ENCODE measurements around the gene KLLN.
"Not testable (repeated sequence)": the region's sequence is repeated elsewhere in the genome, so short reads cannot be mapped to it uniquely, and the experiment has no call there.

KLLN gene

DNA sequence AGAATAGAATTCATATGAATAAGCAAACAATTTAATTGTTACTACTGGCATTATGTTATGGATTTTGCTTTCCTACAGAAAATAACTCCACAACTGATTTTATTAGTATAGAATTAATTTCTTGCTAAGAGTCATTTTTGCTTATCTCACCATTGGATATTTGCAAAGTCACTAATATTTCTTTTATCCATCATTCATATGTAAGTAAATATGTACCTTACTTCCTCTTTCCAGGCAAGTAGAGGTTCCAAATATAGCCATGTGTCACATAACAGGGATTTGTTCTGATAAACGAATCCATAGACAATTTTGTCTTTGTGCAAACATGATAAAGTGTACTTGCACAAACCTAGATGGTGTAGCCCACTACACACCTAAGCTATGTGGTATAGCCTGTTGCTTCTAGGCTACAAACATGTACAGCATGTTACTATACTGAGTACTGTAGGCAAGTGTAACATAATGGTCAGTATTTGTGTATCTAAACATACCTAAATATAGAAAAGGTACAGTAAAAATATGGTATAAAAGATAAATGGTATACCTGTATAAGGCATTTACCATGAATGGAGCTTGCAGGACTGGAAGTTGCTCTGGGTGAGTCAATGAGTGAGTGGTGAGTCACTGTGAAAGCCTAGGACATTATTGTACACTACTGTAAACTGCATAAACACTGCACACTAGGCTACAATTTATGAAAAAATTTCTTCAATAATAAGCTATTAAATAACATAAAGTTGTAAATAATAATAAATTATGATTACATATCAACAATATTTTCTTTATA is 18.3 kb downstream of the KLLN start:
- H3K27ac Mint-ChIP-seq, result no peak overlapping the region
- ATAC-seq (replicated peaks) (no peak), DNase-seq (no peak)
- H3K4me1 Mint-ChIP-seq (ENCODE audit: low read depth in 2 of 2), result peaks cover 0 to 4% of the 10 kb centered on the region in 2 donors
- no peaks in the 10 kb centered on the region for H3K27me3 Mint-ChIP-seq
- no peaks in the 10 kb centered on the region for H3K9me3 Mint-ChIP-seq
- H3K36me3 Mint-ChIP-seq (ENCODE audit: insufficient read depth), result peaks cover 3% of the 10 kb centered on the region
- no peak overlapping the region for H3K4me3 Mint-ChIP-seq

DNA sequence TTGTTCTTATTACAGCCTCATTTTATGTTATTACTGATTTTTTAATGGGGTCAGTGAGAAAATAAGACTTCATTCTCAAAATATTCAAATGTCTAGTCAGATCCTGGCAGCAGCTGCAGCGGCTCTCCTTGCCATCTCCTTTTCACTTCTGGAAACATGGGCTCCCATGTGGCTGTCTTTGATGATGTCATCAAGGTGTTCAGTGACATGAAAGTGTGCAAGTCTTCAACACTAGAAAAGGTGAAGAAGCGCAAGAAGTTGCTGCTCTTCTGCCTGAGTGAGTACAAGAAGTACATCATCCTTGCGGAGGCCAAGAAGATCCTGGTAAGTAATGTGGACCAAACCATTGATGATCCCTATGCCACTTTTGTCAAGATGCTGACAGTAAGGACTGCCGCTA is 19.6 kb downstream of the KLLN start:
- ATAC-seq (replicated peaks), result no peak
- Mint-ChIP-seq H3K9me3 (no peaks in the 10 kb centered on the region), H3K4me3 (no peak overlapping the region), H3K27ac (no peak overlapping the region), H3K27me3 (no peaks in the 10 kb centered on the region), H3K4me1 (ENCODE audit: low read depth in 2 of 2) (peaks cover 0 to 4% of the 10 kb centered on the region in 2 donors), H3K36me3 (ENCODE audit: insufficient read depth) (peaks cover 3% of the 10 kb centered on the region)
- no peak for DNase-seq

DNA sequence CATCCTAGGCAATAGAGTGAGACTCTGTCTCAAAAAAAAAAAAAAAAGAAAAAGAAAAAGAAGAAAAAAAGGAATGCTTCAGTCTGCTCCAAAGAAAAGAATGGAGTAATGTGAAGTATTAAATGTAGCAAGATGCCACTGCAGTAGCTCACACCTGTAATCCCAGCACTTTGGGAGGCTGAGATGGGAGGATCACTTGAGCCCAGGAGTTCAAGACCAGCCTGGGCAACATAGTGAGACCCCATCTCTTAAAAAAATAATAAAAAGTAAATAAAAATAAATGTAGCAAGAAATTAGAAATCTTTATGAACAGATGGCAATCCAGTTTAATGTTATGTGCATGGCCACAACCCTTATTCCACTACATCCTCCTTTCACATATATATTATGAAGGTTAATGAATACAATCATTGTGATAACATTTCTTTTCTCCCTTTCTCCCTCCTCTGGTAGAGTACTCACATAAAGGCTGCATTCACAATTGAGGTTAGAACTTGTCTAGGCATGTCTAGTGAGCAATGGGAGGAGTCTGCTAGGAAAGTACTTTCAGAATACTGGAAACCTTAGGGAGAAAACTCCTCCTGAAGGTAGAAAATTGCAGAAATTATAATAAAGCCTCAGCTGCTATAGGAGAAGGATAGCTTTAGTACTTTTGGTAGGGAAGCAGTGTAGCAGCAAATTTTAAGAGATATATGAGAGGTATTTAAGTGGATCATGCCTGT is 20.4 kb downstream of the KLLN start:
- Mint-ChIP-seq H3K9me3 (no peaks in the 10 kb centered on the region), H3K4me1 (ENCODE audit: low read depth in 2 of 2) (peaks cover 0 to 4% of the 10 kb centered on the region in 2 donors), H3K27ac (no peak overlapping the region), H3K27me3 (no peaks in the 10 kb centered on the region), H3K4me3 (no peak overlapping the region), H3K36me3 (ENCODE audit: insufficient read depth) (peaks cover 3% of the 10 kb centered on the region)
- no peak for DNase-seq
- no peak for ATAC-seq (replicated peaks)

DNA sequence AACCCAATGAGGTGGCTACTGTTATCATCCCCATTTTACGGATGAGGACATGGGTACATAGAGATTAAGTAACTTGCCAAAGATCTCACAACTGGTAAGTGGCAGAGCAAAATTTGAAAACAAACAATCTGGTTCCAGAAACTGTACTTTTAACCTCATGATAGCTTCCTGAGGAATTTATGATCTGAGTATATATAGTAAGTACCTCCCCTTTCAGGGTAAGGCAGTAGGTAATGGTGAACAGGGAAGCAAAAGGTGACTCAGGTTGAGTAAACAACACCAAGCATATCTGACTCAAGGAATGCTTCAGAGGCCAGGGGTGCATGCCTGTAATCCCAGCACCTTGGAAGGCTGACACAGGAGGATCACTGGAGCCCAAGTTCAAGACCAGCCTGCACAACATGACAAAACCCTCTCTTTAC is 21.1 kb downstream of the KLLN start:
- DNase-seq (no peak), ATAC-seq (replicated peaks) (no peak)
- no peaks in the 10 kb centered on the region for H3K9me3 Mint-ChIP-seq
- H3K27me3 Mint-ChIP-seq, result no peaks in the 10 kb centered on the region
- no peak overlapping the region for H3K27ac Mint-ChIP-seq
- H3K4me1 Mint-ChIP-seq (ENCODE audit: low read depth in 2 of 2), result peaks cover 0 to 4% of the 10 kb centered on the region in 2 donors
- no peak overlapping the region for H3K4me3 Mint-ChIP-seq
- peaks cover 3% of the 10 kb centered on the region for H3K36me3 Mint-ChIP-seq (ENCODE audit: insufficient read depth)

DNA sequence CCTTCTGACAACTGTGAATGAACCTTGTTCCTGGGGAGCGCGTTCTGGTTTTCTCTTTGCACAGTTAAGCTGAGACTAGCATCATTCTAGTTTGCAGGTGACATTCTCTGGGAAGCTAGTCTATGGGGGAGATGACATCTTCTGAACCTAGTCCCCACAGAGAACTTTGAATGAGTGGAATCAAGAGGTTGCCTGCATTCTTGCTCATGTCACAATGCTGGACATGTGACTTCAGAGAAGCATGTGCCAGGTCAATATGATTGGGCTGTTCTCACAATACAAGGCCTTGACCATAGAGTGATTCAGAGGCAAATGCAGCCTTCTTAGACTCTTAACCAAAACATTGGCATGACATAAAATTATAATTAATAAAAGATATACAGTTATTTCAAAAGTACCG is 22.1 kb downstream of the KLLN start:
- Mint-ChIP-seq H3K27me3 (no peaks in the 10 kb centered on the region), H3K9me3 (no peaks in the 10 kb centered on the region), H3K27ac (no peak overlapping the region), H3K36me3 (ENCODE audit: insufficient read depth) (no peaks in the 10 kb centered on the region), H3K4me1 (ENCODE audit: low read depth in 2 of 2) (peaks cover 0 to 4% of the 10 kb centered on the region in 2 donors), H3K4me3 (no peak overlapping the region)
- ATAC-seq (replicated peaks) (no peak), DNase-seq (no peak)

DNA sequence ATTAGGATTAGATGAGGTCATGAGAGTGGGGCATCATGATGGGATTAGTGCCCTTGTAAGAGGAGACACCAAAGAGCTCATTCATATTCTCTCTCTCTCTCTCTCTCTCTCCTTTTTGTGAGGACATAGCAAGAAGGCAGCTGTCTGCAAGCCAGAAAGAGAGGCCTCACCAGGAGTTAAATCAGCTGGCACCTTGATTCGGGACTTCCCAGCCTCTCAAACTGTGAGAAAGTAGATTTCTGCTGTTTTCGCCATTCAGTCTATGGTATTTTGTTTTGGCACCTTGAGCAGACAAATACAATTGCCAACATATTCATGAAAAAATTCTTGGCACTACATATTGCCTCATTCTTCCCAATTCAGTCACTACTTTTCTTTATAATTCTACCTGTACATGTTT is 24.7 kb downstream of the KLLN start:
- Mint-ChIP-seq H3K36me3 (ENCODE audit: insufficient read depth) (no peaks in the 10 kb centered on the region), H3K4me3 (no peak overlapping the region), H3K27me3 (no peaks in the 10 kb centered on the region), H3K9me3 (no peaks in the 10 kb centered on the region), H3K4me1 (ENCODE audit: low read depth in 2 of 2) (peaks cover 0 to 4% of the 10 kb centered on the region in 2 donors), H3K27ac (no peak overlapping the region)
- no peak for DNase-seq
- ATAC-seq (replicated peaks), result no peak

DNA sequence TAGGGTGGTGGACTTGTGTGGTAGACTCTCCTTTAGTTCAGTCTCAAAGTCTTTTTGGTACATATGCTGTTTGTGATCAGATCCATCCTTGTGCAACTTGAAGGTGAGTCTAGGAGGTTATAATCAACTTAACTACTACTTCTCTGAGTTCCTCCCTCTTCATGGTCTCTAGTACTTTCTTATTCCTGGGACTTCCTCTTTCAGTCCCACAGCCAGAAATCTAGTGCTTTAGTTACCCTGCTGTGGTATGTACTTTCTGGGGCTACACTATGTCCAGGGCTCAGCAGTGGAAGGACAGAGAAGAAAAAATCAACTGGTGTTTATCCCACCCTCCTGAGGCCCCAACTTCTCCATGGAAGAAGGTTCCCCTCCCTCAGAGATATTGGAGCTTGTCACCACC is 25.9 kb downstream of the KLLN start:
- Mint-ChIP-seq H3K36me3 (ENCODE audit: insufficient read depth) (no peaks in the 10 kb centered on the region), H3K4me3 (no peak overlapping the region), H3K4me1 (ENCODE audit: low read depth in 2 of 2) (peaks cover 0 to 2% of the 10 kb centered on the region in 2 donors), H3K9me3 (no peaks in the 10 kb centered on the region), H3K27me3 (no peaks in the 10 kb centered on the region), H3K27ac (no peak overlapping the region)
- no peak for DNase-seq
- no peak for ATAC-seq (replicated peaks)

DNA sequence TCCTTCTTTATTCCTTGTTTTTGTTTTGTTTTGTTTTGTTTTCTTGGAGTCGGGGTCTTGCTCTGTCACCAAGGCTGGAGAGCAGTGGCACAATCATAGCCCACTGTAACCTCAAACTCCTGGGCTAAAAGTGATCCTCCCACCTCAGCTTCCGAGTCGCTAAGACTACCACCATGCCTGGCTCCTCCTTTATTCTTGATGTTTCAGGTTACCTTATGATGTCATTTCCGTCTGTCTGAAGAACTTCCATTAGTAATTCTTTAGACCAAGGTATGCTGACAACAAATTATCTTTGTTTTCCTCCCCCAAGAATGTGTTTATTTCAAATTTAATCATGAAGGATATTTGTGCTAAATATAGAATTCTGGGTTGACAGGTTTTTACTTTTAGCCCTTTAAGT is 27.2 kb downstream of the KLLN start:
- no peaks in the 10 kb centered on the region for H3K9me3 Mint-ChIP-seq
- H3K4me1 Mint-ChIP-seq (ENCODE audit: low read depth in 2 of 2), result peaks cover 3% of the 10 kb centered on the region in 2 donors
- H3K27ac Mint-ChIP-seq, result no peak overlapping the region
- no peak for ATAC-seq (replicated peaks)
- H3K36me3 Mint-ChIP-seq (ENCODE audit: insufficient read depth), result no peaks in the 10 kb centered on the region
- DNase-seq, result no peak
- no peaks in the 10 kb centered on the region for H3K27me3 Mint-ChIP-seq
- no peak overlapping the region for H3K4me3 Mint-ChIP-seq

DNA sequence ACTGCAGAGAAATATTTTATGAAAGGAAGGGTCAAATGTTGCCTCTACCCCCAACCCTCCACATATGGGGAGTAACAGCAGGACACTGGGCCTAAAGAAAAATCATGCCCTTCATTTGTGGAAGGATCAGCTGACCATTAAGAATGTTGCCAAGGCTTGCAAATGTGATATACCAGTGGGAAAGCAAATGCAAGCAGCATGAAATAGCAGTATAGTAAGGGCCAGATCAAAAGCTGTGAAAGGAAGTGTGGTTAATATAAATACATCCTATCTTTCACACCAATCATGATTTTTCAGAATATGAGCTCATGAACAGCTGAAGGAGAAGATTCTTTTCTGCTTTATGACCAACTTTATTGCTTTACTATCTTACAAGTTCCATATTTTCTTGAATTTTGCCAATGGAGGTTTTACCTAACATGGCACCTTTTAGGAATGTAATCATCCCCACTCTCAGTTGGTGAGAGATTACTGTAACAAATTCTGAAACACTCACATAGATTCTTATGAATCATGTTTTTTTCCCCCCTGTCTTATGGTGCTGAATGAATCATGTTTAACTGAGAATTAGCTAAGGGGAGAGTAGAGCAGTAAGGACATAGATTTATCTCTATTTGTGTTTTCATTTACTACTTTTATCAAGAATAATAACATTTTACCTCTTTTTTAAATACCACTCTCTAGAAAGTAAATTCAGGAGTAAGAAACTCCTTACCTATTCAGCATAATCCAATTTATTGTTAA is 33.2 kb downstream of the KLLN start:
- Mint-ChIP-seq H3K4me3 (no peak overlapping the region), H3K9me3 (no peaks in the 10 kb centered on the region), H3K4me1 (ENCODE audit: low read depth in 2 of 2) (peaks cover 22 to 42% of the 10 kb centered on the region in 2 donors), H3K36me3 (ENCODE audit: insufficient read depth) (no peaks in the 10 kb centered on the region), H3K27ac (no peak overlapping the region), H3K27me3 (no peaks in the 10 kb centered on the region)
- no peak for DNase-seq
- peak; percentile 79 for ATAC-seq (replicated peaks)

DNA sequence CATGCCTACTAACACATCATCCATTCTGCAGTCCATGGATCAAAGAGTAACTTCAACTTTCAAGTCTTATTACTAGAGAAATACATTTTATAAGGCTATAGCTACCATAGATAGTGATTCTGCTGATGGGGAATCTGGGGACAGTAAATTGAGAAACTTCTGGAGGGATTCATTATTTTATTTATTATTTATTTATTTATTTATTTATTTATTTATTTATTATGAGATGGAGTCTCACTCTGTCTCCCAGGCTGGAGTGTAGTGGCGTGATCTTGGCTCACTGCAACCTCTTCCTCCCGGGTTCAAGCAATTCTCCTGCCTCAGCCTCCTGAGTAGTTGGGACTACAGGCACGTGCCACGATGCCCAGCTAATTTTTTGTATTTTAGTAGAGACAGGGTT is 34.3 kb downstream of the KLLN start:
- not testable (repeated sequence) for DNase-seq; H3K36me3 Mint-ChIP-seq (ENCODE audit: insufficient read depth); H3K9me3 Mint-ChIP-seq; H3K27me3 Mint-ChIP-seq; ATAC-seq (replicated peaks); H3K27ac Mint-ChIP-seq
- H3K4me1 Mint-ChIP-seq (ENCODE audit: low read depth in 2 of 2), result peaks cover 22 to 42% of the 10 kb centered on the region in 2 donors
- H3K4me3 Mint-ChIP-seq, result peak overlapping the region in 1 of 2 donors; percentile 14

DNA sequence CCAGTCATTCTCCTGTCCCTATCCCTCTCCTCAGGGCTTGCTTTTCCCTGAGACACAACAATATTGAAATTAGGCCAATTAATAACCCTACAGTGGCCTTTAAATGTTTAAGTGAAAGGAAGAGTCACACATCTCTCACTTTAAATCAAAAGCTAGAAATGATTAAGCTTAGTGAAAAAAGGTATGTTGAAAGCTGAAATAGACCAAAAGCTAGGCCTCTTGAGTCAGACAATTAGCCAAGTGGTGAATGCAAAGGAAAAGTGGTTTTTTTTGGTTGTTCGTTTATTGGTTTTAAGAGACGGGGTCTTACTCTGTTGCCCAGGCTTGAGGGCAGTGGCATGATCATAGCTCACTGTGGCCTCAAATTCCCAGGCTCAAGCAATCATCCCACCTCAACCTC is 35.7 kb downstream of the KLLN start:
- no peak for ATAC-seq (replicated peaks)

DNA sequence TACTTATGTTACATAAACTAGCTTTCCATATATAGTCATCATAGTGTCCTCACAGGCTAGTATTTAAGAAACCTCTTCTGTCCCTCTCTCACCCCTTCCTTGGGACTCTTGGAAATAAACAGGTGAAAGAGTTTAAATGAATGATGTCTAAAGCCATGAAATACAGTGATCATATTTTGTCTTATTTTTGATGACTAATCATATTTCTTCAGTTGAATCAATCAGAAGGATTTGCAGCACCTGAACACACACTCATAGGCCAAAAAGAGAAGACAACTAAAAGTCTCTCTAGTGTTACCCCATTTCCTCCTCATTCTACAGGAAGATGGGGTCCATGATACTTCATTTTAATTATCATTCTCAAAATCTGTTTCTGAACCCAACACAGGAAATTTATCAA is 36.7 kb downstream of the KLLN start:
- H3K27ac Mint-ChIP-seq, result peak overlapping the region; percentile 44 to 79
- DNase-seq (no peak), ATAC-seq (replicated peaks) (no peak)
- no peaks in the 10 kb centered on the region for H3K36me3 Mint-ChIP-seq (ENCODE audit: insufficient read depth)
- no peak overlapping the region for H3K4me3 Mint-ChIP-seq
- peaks cover 22 to 42% of the 10 kb centered on the region in 2 donors for H3K4me1 Mint-ChIP-seq (ENCODE audit: low read depth in 2 of 2)
- no peaks in the 10 kb centered on the region for H3K9me3 Mint-ChIP-seq
- no peaks in the 10 kb centered on the region for H3K27me3 Mint-ChIP-seq

More for the DNA sequence above, 35.7 kb downstream of the KLLN start:
- Mint-ChIP-seq H3K9me3 (no peaks in the 10 kb centered on the region), H3K36me3 (ENCODE audit: insufficient read depth) (no peaks in the 10 kb centered on the region), H3K4me3 (peak overlapping the region in 1 of 2 donors; percentile 27), H3K27ac (peak overlapping the region; percentile 69 to 79), H3K27me3 (no peaks in the 10 kb centered on the region), H3K4me1 (ENCODE audit: low read depth in 2 of 2) (peaks cover 22 to 42% of the 10 kb centered on the region in 2 donors)
- DNase-seq, result no peak

DNA sequence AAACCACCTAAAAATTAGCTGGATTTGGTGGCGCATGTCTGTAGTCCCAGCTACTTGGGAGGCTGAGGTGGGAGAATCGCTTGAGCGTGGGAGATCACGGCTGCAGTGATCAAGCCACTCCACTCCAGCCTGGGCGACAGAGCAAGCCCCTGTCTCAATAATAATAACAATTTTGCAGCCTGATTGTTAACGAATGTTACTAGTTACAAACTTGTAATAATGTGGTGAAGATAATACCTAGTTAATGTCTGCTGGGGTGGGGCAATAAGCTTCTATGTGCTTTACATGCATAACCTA is 44.1 kb downstream of the KLLN start:
- Mint-ChIP-seq H3K4me1 (ENCODE audit: low read depth in 2 of 2) (peaks cover 24 to 39% of the 10 kb centered on the region in 2 donors), H3K9me3 (no peaks in the 10 kb centered on the region), H3K4me3 (peak overlapping the region in 1 of 2 donors; percentile 90), H3K27me3 (no peaks in the 10 kb centered on the region), H3K27ac (peak overlapping the region; percentile 96 to 97), H3K36me3 (ENCODE audit: insufficient read depth) (peaks cover 22% of the 10 kb centered on the region)
- ATAC-seq (replicated peaks) (no peak), DNase-seq (no peak)
